Upper lobe of right lung (tissue), 1 donor: ENCODE results near the gene LDHD. TPM values are rescaled to one million over a fixed set of nuclear protein-coding genes. Genes with fewer than 3 reads are reported as not detected.

ENCODE experiments used
- ATAC-seq: fragments of 200-7000 bp; cut with Tn5 transposase; one replicate; pipeline ENCODE4 v1.9.1; 2020; ENCODE audit warnings: mild to moderate bottlenecking, moderate library complexity
- DNase-seq: peaks from one replicate; pipeline ENCODE4 v3.0.0-alpha.2; 2020
- H3K27ac ChIP-seq: fragments of 200-600 bp; one replicate; pipeline ENCODE4 v1.8.0; 2022
- H3K27me3 ChIP-seq: fragments of 200-600 bp; one replicate; pipeline ENCODE4 v1.8.0; 2022; ENCODE audit warnings: mild to moderate bottlenecking
- H3K36me3 ChIP-seq: fragments of 200-600 bp; one replicate; pipeline ENCODE4 v1.8.0; 2022
- H3K4me1 ChIP-seq: fragments of 200-600 bp; one replicate; pipeline ENCODE4 v1.8.0; 2022
- H3K4me3 ChIP-seq: fragments of 200-600 bp; one replicate; pipeline ENCODE4 v1.8.0; 2022; ENCODE audit warnings: mild to moderate bottlenecking
- H3K9me3 ChIP-seq: fragments of 200-600 bp; one replicate; pipeline ENCODE4 v1.8.0; 2022
- intact Hi-C: fragments of 100-400 bp; cut with DNase I; formaldehyde crosslinking; loops from one replicate; pipeline ENCODE4 v1.11.0; 2022
- total RNA-seq: library from RNA; stranded (reverse); fragmentation: NEBNext Ultra II Directional; extraction: Animal tissue kit (Norgen Biotek cat#: 25700); gene quantifications from one replicate; pipeline ENCODE4 v1.2.1, GENCODE V29; 2021
- TF ChIP-seq, protein P1 (sequence below): fragments of 200-600 bp; IDR thresholded peaks from one replicate; pipeline ENCODE4 v1.8.0; 2022; ENCODE audit warnings: antibody characterized with exemption
- donor health status: DM: no; HTN: yes; CAD: no; lungs with severe emphysema.

Gene LDHD
- total RNA-seq, 1 donor from 2014 or later: 10.7 TPM

DNA sequence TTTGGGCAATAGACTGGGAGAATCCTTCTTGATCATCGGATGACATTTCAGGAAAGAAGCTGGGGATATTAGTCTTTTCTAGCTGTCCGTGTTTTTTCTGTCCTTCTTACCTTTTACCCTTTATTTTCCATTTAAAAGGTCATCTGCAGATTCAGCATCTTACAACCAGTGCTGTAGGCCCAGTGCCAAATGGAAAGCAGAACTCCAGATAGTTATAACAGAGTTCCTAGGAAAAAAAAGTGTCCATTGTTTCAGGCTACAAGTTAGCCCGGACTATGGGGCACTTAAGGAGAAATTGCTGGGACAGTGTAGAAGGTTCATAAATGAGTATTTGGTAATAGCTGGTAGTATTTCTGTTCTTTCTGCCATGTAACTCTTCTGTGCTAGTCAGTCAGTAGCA lies 28.4 kb downstream of the LDHD start:
- TF ChIP-seq, protein P1, sequence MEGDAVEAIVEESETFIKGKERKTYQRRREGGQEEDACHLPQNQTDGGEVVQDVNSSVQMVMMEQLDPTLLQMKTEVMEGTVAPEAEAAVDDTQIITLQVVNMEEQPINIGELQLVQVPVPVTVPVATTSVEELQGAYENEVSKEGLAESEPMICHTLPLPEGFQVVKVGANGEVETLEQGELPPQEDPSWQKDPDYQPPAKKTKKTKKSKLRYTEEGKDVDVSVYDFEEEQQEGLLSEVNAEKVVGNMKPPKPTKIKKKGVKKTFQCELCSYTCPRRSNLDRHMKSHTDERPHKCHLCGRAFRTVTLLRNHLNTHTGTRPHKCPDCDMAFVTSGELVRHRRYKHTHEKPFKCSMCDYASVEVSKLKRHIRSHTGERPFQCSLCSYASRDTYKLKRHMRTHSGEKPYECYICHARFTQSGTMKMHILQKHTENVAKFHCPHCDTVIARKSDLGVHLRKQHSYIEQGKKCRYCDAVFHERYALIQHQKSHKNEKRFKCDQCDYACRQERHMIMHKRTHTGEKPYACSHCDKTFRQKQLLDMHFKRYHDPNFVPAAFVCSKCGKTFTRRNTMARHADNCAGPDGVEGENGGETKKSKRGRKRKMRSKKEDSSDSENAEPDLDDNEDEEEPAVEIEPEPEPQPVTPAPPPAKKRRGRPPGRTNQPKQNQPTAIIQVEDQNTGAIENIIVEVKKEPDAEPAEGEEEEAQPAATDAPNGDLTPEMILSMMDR: no peak

DNA sequence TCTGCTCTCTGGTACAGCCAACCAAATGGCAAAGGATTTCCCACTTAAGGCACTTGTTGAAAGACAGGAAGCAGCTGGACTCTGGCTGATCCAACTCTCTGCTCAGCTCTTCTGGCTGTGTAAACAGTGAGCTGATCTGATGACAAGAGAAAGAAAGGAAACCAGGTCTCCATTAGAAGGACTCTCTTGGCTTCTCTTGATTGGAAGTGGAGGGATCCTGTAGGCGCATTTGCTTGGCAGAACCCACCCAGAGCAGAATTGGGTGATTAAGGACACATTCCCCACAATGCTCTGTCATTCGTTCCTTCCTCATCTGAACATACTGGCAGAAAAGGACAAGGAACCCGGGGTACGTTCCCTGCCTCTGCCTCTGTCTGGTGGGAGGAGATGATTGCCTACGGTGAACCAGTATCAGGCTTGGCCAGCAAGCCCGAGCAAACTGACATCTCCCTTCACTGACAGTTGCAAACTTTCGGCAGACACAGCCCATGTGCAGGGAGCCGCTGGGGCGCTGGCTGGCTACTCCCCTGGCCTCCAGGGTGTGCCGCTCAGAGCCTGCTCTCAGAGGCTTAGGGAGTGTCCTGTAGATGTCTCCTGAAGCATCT lies 29.1 kb downstream of the LDHD start:
- TF ChIP-seq, protein P1: no peak
- ATAC-seq (peak; percentile 78), DNase-seq (no peak)
- Histone ChIP-seq H3K4me3 (peak overlapping the region; percentile 15), H3K27ac (peak overlapping the region; percentile 77), H3K36me3 (no peaks in the 10 kb centered on the region), H3K4me1 (peaks cover 35% of the 10 kb centered on the region), H3K9me3 (no peaks in the 10 kb centered on the region), H3K27me3 (no peaks in the 10 kb centered on the region)
- intact Hi-C loops: no loop called here

More for the DNA sequence above, 28.4 kb downstream of the LDHD start:
- ATAC-seq (no peak), DNase-seq (no peak)
- H3K4me1 ChIP-seq: peaks cover 32% of the 10 kb centered on the region
- no peaks in the 10 kb centered on the region for H3K9me3 ChIP-seq
- H3K4me3 ChIP-seq: no peak overlapping the region
- H3K36me3 ChIP-seq: no peaks in the 10 kb centered on the region
- H3K27me3 ChIP-seq: no peaks in the 10 kb centered on the region
- intact Hi-C loops: no loop called here
- peak overlapping the region; percentile 77 for H3K27ac ChIP-seq

DNA sequence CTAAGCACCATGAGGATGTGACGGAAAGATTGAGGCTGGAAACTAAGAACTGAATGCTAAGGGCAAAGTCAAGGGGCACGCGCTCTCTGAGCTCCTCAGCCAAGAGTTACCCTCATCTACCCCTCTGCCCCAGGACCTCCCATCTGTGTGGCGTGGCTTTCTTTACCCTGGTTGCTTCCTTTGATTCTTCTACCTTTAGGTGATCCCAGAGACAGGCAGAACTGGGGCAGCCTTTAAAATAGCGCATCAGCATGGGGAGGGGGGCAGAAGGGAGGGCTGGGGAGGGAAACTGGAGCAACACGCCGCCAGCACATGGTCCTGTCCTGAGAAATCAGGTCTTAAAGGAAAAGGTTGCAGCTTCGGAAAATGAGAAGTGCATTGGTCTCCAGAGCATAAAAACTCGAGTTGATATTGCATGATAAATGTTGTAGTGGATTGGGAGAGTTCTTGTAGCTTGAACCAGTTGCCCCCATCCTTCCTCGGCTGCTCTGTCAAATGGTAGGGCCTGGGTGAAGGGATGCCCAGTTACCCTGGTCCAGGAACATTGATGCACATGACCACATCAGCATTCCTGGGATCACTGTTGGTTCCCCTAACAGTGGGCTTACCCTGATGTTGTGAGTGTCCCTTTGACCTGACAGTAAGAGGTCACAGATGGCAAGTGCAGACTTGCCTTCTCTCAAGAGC lies 29.7 kb downstream of the LDHD start:
- no peaks in the 10 kb centered on the region for H3K36me3 ChIP-seq
- ATAC-seq: no peak
- peaks cover 35% of the 10 kb centered on the region for H3K4me1 ChIP-seq
- intact Hi-C loops: no loop called here
- H3K27ac ChIP-seq: peak overlapping the region; percentile 77
- TF ChIP-seq, protein P1: no peak
- H3K4me3 ChIP-seq: no peak overlapping the region
- no peak for DNase-seq
- no peaks in the 10 kb centered on the region for H3K27me3 ChIP-seq
- H3K9me3 ChIP-seq: no peaks in the 10 kb centered on the region

DNA sequence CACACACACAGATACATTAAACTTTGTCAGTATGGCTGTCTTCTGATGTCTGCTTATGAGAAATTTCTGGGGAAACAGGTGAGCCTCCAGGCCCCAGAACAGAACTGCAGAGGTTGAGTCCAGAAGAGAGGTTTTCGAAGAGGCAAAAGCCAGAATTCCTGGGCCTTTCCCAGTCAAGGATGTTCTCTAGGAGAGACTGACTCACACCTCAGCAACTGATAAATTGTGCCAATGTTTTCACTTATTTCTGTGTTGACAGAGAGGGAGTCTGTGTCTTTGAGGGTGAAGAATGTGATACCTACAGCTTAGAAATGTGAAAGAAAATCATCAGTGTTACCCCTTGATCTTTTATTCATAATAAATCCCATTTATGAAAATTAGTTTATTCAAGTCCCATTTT lies 30.3 kb downstream of the LDHD start:
- Histone ChIP-seq H3K36me3 (no peaks in the 10 kb centered on the region), H3K27ac (peak overlapping the region; percentile 26), H3K9me3 (no peaks in the 10 kb centered on the region), H3K27me3 (no peaks in the 10 kb centered on the region), H3K4me3 (no peak overlapping the region), H3K4me1 (peaks cover 35% of the 10 kb centered on the region)
- ATAC-seq (no peak), DNase-seq (no peak)
- TF ChIP-seq, protein P1: no peak
- intact Hi-C loops: no loop called here

DNA sequence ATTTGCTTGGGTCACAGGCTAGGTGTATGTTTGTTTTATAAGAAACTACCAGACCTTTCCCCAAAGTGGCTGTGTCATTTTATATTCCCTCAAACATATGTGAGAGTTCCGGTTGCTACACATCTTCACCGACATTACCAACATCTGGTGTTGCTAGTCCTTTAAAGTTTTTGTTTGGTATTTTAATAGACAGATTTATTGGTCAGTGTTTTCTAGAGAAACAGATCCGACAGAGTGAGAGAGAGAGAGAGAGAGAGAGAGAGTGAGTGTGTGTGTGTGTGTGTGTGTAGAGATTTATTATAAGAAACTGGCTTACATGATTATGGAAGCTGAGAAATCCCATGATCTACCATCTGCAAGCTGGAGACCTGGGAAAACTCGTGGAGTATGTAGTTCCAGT lies 31.0 kb downstream of the LDHD start:
- ATAC-seq (no peak), DNase-seq (no peak)
- Histone ChIP-seq H3K27me3 (no peaks in the 10 kb centered on the region), H3K36me3 (no peaks in the 10 kb centered on the region), H3K27ac (no peak overlapping the region), H3K4me1 (peaks cover 35% of the 10 kb centered on the region), H3K9me3 (no peaks in the 10 kb centered on the region), H3K4me3 (no peak overlapping the region)
- TF ChIP-seq, protein P1: no peak
- intact Hi-C loops: no loop called here
